GM10266 (cell line): ENCODE data around the gene SLC39A12.
A peak's percentile ranks its signal among the peaks of the same experiment; 100 is the strongest.

ENCODE experiments used
- DNase-seq: peaks from one replicate; pipeline ENCODE4 v3.0.0; 2012; ENCODE audit errors: extremely low spot score
- TF ChIP-seq, protein P1 (sequence below): IDR thresholded peaks from 2 replicates; pipeline ENCODE4 v1.5.1; 2012; ENCODE audit warnings: mild to moderate bottlenecking, low read depth; ENCODE audit not compliant: control insufficient read depth, insufficient read depth; ENCODE audit errors: missing control alignments

Gene SLC39A12

DNA sequence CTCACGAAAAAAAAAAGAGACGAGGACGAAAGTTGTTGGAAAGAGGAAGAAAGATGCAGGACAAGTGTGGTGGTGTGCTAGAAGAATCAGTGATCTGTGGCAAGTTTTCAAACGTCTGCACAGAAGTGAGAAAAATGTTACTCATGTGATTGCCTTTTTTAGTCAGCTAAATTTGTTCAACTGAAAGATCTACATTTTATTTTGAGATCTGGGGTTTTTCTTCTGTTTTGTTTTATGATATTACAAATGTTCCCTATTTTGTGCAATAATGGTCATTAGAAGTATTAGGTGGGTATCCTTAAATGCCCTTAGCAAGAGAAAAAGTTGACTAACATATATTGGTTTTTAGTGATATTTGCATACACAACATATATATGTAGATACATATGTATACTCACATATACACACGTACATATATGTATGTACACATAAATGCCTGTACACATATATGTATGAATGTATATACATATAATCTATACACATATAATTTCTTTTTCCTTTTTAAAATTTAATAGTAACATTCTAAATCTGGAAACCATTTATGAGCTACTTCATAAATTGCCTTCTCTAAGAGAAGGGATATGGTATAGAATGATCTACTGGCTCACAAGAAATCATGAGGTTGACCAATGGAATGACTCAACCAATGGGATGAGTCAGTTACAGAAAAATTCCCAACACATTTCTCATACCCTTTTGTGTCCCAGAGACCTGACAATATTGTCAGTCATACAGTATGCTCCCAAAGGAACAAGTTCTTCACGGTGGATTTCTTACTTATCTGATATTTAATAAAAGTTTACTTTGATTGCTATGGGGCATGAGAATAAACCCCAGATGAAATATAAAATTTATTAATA is 38.4 kb downstream of the SLC39A12 start:
- TF ChIP-seq, protein P1, sequence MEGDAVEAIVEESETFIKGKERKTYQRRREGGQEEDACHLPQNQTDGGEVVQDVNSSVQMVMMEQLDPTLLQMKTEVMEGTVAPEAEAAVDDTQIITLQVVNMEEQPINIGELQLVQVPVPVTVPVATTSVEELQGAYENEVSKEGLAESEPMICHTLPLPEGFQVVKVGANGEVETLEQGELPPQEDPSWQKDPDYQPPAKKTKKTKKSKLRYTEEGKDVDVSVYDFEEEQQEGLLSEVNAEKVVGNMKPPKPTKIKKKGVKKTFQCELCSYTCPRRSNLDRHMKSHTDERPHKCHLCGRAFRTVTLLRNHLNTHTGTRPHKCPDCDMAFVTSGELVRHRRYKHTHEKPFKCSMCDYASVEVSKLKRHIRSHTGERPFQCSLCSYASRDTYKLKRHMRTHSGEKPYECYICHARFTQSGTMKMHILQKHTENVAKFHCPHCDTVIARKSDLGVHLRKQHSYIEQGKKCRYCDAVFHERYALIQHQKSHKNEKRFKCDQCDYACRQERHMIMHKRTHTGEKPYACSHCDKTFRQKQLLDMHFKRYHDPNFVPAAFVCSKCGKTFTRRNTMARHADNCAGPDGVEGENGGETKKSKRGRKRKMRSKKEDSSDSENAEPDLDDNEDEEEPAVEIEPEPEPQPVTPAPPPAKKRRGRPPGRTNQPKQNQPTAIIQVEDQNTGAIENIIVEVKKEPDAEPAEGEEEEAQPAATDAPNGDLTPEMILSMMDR = no peak
- peak; percentile 37 for DNase-seq

DNA sequence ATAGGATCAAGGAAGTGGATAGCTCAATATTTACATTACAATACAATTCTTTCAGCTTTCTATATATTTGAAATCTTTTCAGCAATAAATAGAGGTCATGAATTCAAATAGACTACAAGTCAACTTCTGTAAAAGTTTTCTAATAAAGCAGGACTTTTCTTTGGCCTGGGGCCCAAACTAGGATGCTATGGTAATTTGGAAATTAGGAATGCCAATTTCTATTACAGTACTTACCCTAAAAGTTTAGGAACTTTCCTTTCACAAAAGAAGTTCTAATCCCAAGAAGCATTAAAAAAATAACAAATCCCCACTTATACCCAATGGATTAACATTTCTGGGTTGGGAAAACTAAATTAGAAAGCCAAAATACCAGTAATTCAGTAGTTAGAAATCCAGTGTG is 40.5 kb downstream of the SLC39A12 start:
- DNase-seq = no peak
- TF ChIP-seq, protein P1 = no peak

DNA sequence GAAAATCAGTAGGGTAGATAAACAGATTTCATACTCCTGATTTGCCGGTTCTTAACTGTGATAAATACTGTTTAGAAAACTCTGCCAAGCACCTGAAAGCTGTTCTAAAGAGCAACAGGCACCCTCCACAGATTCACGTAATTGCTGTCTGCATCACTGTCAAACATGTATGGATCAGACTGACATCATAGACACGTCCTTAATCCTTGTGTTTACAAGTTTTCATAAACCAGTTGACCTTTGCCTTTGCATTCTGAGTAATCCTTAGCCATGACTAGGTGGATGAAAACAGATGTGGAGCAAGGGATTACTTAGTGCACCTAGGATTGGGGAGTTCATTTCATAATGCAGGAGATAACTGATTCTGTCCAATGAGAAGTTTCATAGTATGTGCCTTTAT is 41.6 kb downstream of the SLC39A12 start:
- no peak for DNase-seq
- TF ChIP-seq, protein P1 = no peak

DNA sequence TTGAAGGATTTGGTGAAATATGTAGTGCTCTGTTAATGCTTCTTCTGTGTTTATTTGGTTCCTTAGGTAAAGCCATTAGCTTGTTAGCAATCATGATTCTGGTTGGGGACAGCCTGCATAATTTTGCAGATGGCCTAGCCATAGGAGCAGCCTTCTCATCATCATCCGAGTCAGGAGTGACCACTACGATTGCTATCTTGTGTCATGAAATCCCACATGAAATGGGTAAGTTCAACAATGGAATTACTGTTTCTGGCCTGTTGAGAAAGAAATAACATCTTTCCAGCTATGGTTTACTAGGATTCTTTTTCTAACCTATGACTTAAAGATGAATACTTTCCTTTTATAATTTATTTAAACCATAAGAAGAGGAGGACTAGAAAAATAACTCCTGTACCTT is 48.9 kb downstream of the SLC39A12 start:
- TF ChIP-seq, protein P1 = no peak

DNA sequence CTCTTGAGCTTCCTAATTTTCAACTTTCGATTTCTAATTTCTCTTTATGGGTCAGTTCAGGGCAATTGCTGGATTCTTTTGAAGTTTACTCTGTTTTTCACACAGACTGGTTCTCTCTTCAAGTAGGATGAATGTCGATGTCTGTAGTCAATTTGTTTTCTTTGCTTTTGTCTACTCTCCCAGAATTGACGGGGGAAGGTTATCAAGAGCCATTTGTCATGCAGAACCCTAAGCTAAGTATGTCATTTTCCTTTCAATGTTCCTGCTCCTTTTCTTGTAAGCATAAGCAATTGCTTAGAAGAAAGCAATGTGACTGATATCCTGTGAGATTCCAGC is 53.7 kb downstream of the SLC39A12 start:
- DNase-seq = no peak
- TF ChIP-seq, protein P1 = no peak

More for the DNA sequence above, 48.9 kb downstream of the SLC39A12 start:
- DNase-seq = no peak

DNA sequence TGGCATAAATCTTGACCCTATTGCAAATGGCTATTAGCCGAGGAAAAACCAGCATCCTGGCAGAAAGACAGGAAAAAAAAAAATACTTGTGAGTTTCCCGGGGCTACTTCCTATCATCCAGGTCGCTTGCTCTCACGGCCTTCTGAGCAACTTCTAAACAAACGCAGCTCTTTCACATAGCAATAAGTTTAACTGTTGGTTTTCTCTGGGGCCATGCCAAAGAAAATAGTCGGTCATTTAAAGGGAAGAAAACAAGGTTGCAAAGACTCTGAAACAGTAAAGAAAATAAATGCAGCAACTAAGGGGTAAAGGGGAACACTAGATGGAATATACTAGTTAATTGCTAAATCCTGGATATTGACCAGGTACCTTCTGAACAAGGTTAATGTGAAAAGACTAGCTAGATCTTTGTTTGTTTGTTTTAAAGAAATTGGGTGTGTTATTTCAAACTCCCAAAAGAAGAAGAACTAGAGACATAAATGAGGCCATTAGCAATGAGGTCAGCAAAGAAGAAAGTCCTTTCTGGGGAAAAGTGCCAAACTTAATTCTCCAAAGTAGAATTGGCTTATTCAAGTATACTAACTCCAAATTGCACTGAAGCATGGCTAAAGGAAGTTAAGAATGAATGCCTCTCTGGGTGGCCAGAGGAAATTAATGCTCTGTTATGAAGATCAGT is 54.2 kb downstream of the SLC39A12 start:
- TF ChIP-seq, protein P1 = no peak

DNA sequence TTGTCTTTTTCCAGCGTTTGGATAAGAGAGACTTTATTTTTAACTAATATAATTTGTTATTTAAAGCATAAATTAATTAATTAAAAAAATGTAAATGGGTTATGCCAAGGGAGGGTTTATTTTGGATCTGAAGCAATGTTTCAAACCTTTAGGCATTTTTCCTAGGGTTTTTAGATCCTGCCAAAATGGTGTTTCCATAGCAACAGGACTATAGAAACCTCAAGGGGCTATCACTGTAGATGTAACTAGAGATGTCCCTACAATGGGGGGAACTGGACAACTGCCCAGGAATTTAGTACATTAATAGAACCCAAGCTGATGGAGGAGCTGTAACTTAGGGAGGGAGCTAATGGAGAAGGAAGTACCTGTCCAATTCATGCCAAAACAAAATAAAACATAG is 57.3 kb downstream of the SLC39A12 start:
- TF ChIP-seq, protein P1 = no peak
- no peak for DNase-seq

More for the DNA sequence above, 54.2 kb downstream of the SLC39A12 start:
- DNase-seq = no peak
